ENCODE results near the gene M1AP. TPM values are rescaled to one million over a fixed set of nuclear protein-coding genes. Genes with fewer than 3 reads are reported as not detected.

Gene M1AP
- total and polyA plus RNA-seq, 5 donors from 2014 or later, result not detected

GRCh38 chr2:74515271-74515980 is 132.7 kb downstream of the M1AP start:
- Histone ChIP-seq H3K27ac (ENCODE audit: insufficient read depth, low read length, poor library complexity, severe bottlenecking) (no peak overlapping the region), H3K27me3 (ENCODE audit: control insufficient read depth, insufficient read depth, low read length) (peaks cover 41% of the 10 kb centered on the region), H3K36me3 (ENCODE audit: control insufficient read depth, insufficient read depth, low read length) (no peaks in the 10 kb centered on the region), H3K4me3 (ENCODE audit: low read depth, low read length) (no peak overlapping the region), H3K4me1 (ENCODE audit: control insufficient read depth, insufficient read depth, low read length, poor library complexity, severe bottlenecking) (peaks cover 33% of the 10 kb centered on the region), H3K9me3 (ENCODE audit: control insufficient read depth in 2 of 2, low read length in 2 of 2) (no peaks in the 10 kb centered on the region)
- H3K4me1 Mint-ChIP-seq, result peaks cover 0 to 29% (median 4%) of the 10 kb centered on the region in 4 donors
- DNase-seq (peak in 1 of 3 donors; percentile 45), ATAC-seq (ENCODE audit: low read depth in 2 of 2) (no peak)
- peaks cover 77% of the 10 kb centered on the region for H3K27me3 Mint-ChIP-seq
- H3K4me3 Mint-ChIP-seq, result peak overlapping the region; percentile 21 to 85 (median 58)
- peaks cover 0 to 13% (median 0%) of the 10 kb centered on the region in 7 donors for H3K9me3 Mint-ChIP-seq
- H3K27ac Mint-ChIP-seq, result no peak overlapping the region
- H3K36me3 Mint-ChIP-seq, result peaks cover 4% of the 10 kb centered on the region

- Histone ChIP-seq H3K27me3 (ENCODE audit: control insufficient read depth, insufficient read depth, low read length) (peaks cover 38% of the 10 kb centered on the region), H3K9me3 (ENCODE audit: control insufficient read depth in 2 of 2, low read length in 2 of 2) (no peaks in the 10 kb centered on the region), H3K27ac (ENCODE audit: insufficient read depth, low read length, poor library complexity, severe bottlenecking) (no peak within 1 kb of the TSS), H3K36me3 (ENCODE audit: control insufficient read depth, insufficient read depth, low read length) (no peaks in the 10 kb centered on the region), H3K4me1 (ENCODE audit: control insufficient read depth, insufficient read depth, low read length, poor library complexity, severe bottlenecking) (peaks cover 33% of the 10 kb centered on the region), H3K4me3 (ENCODE audit: low read depth, low read length) (no peak within 1 kb of the TSS)
- ATAC-seq (ENCODE audit: low read depth in 2 of 2) (no peak), DNase-seq (peak in 1 of 3 donors; percentile 26)
- Mint-ChIP-seq H3K27ac (no peak within 1 kb of the TSS), H3K4me3 (peak within 1 kb of the TSS; percentile 39 to 85 (median 76)), H3K4me1 (peaks cover 0 to 29% (median 5%) of the 10 kb centered on the region in 4 donors), H3K9me3 (peaks cover 0 to 12% (median 0%) of the 10 kb centered on the region in 7 donors), H3K36me3 (peaks cover 4% of the 10 kb centered on the region), H3K27me3 (peaks cover 69% of the 10 kb centered on the region)
These were observed 133.5 kb downstream of the M1AP start, which contains the start of gene TLX2 for GRCh38 chr2:74514368-74515270. TSS of gene TLX2 (plus strand) at chr2:74514450. CDS start at chr2:74514807, 357 bp downstream.

GRCh38 chr2:74513605-74514367 is 134.3 kb downstream of the M1AP start:
- Histone ChIP-seq H3K9me3 (ENCODE audit: control insufficient read depth in 2 of 2, low read length in 2 of 2) (no peaks in the 10 kb centered on the region), H3K27ac (ENCODE audit: insufficient read depth, low read length, poor library complexity, severe bottlenecking) (no peak overlapping the region), H3K4me3 (ENCODE audit: low read depth, low read length) (no peak overlapping the region), H3K4me1 (ENCODE audit: control insufficient read depth, insufficient read depth, low read length, poor library complexity, severe bottlenecking) (peaks cover 33% of the 10 kb centered on the region), H3K36me3 (ENCODE audit: control insufficient read depth, insufficient read depth, low read length) (no peaks in the 10 kb centered on the region), H3K27me3 (ENCODE audit: control insufficient read depth, insufficient read depth, low read length) (peaks cover 32% of the 10 kb centered on the region)
- H3K36me3 Mint-ChIP-seq, result peaks cover 4% of the 10 kb centered on the region
- no peak for ATAC-seq (ENCODE audit: low read depth in 2 of 2)
- H3K27ac Mint-ChIP-seq, result no peak overlapping the region
- peaks cover 62% of the 10 kb centered on the region for H3K27me3 Mint-ChIP-seq
- H3K4me3 Mint-ChIP-seq, result peak overlapping the region in 3 of 4 donors; percentile 26 to 76 (median 75)
- H3K9me3 Mint-ChIP-seq, result peaks cover 0 to 12% (median 0%) of the 10 kb centered on the region in 7 donors
- peaks cover 0 to 30% (median 5%) of the 10 kb centered on the region in 4 donors for H3K4me1 Mint-ChIP-seq
- peak in 1 of 3 donors; percentile 71 for DNase-seq

GRCh38 chr2:74512744-74513604 is 135.2 kb downstream of the M1AP start:
- peaks cover 62% of the 10 kb centered on the region for H3K27me3 Mint-ChIP-seq
- H3K9me3 ChIP-seq (ENCODE audit: control insufficient read depth in 2 of 2, low read length in 2 of 2), result no peaks in the 10 kb centered on the region
- no peak overlapping the region for H3K27ac Mint-ChIP-seq
- no peak overlapping the region for H3K4me3 ChIP-seq (ENCODE audit: low read depth, low read length)
- peaks cover 4% of the 10 kb centered on the region for H3K36me3 Mint-ChIP-seq
- peak overlapping the region in 1 of 4 donors; percentile 41 for H3K4me3 Mint-ChIP-seq
- DNase-seq, result no peak
- peaks cover 39% of the 10 kb centered on the region for H3K4me1 ChIP-seq (ENCODE audit: control insufficient read depth, insufficient read depth, low read length, poor library complexity, severe bottlenecking)
- peaks cover 24% of the 10 kb centered on the region for H3K27me3 ChIP-seq (ENCODE audit: control insufficient read depth, insufficient read depth, low read length)
- no peak for ATAC-seq (ENCODE audit: low read depth in 2 of 2)
- H3K36me3 ChIP-seq (ENCODE audit: control insufficient read depth, insufficient read depth, low read length), result no peaks in the 10 kb centered on the region
- H3K9me3 Mint-ChIP-seq, result peaks cover 0 to 11% (median 0%) of the 10 kb centered on the region in 7 donors
- peaks cover 0 to 38% (median 5%) of the 10 kb centered on the region in 4 donors for H3K4me1 Mint-ChIP-seq
- no peak overlapping the region for H3K27ac ChIP-seq (ENCODE audit: insufficient read depth, low read length, poor library complexity, severe bottlenecking)

GRCh38 chr2:74511104-74511989 is 136.8 kb downstream of the M1AP start:
- DNase-seq, result no peak
- peaks cover 6 to 44% (median 13%) of the 10 kb centered on the region in 4 donors for H3K4me1 Mint-ChIP-seq
- no peak overlapping the region for H3K27ac Mint-ChIP-seq
- ATAC-seq (ENCODE audit: low read depth in 2 of 2), result no peak
- peaks cover 0 to 13% (median 0%) of the 10 kb centered on the region in 7 donors for H3K9me3 Mint-ChIP-seq
- H3K36me3 Mint-ChIP-seq, result peaks cover 9% of the 10 kb centered on the region
- peaks cover 53% of the 10 kb centered on the region for H3K27me3 Mint-ChIP-seq
- Histone ChIP-seq H3K9me3 (ENCODE audit: control insufficient read depth in 2 of 2, low read length in 2 of 2) (no peaks in the 10 kb centered on the region), H3K36me3 (ENCODE audit: control insufficient read depth, insufficient read depth, low read length) (no peaks in the 10 kb centered on the region), H3K4me3 (ENCODE audit: low read depth, low read length) (no peak overlapping the region), H3K27me3 (ENCODE audit: control insufficient read depth, insufficient read depth, low read length) (peaks cover 11% of the 10 kb centered on the region), H3K27ac (ENCODE audit: insufficient read depth, low read length, poor library complexity, severe bottlenecking) (no peak overlapping the region), H3K4me1 (ENCODE audit: control insufficient read depth, insufficient read depth, low read length, poor library complexity, severe bottlenecking) (peaks cover 46% of the 10 kb centered on the region)
- H3K4me3 Mint-ChIP-seq, result peak overlapping the region in 1 of 4 donors; percentile 73

- H3K36me3 Mint-ChIP-seq, result peaks cover 15% of the 10 kb centered on the region
- H3K36me3 ChIP-seq (ENCODE audit: control insufficient read depth, insufficient read depth, low read length), result peaks cover 7% of the 10 kb centered on the region
- peaks cover 7 to 47% (median 14%) of the 10 kb centered on the region in 4 donors for H3K4me1 Mint-ChIP-seq
- H3K27ac ChIP-seq (ENCODE audit: insufficient read depth, low read length, poor library complexity, severe bottlenecking), result no peak overlapping the region
- DNase-seq (no peak), ATAC-seq (ENCODE audit: low read depth in 2 of 2) (no peak)
- H3K4me3 Mint-ChIP-seq, result peak overlapping the region in 1 of 4 donors; percentile 99
- H3K27ac Mint-ChIP-seq, result no peak overlapping the region
- peaks cover 42% of the 10 kb centered on the region for H3K4me1 ChIP-seq (ENCODE audit: control insufficient read depth, insufficient read depth, low read length, poor library complexity, severe bottlenecking)
- H3K9me3 Mint-ChIP-seq, result peaks cover 0 to 13% (median 0%) of the 10 kb centered on the region in 7 donors
- peaks cover 11% of the 10 kb centered on the region for H3K27me3 ChIP-seq (ENCODE audit: control insufficient read depth, insufficient read depth, low read length)
- H3K9me3 ChIP-seq (ENCODE audit: control insufficient read depth in 2 of 2, low read length in 2 of 2), result no peaks in the 10 kb centered on the region
- H3K4me3 ChIP-seq (ENCODE audit: low read depth, low read length), result no peak overlapping the region
- peaks cover 46% of the 10 kb centered on the region for H3K27me3 Mint-ChIP-seq
These were observed 137.9 kb downstream of the M1AP start for GRCh38 chr2:74510272-74510671.

Data from CD4-positive, CD25-positive, alpha-beta regulatory T cell (primary cell).